Neural progenitor cell (in vitro differentiated cells): Measurements from ENCODE around the gene OCA2.

ENCODE experiments used
- EZH2 ChIP-seq: fragments of 200-600 bp; sonication (generic); IDR thresholded peaks from 2 replicates; pipeline ENCODE4 v1.6.1; 2017; ENCODE audit warnings: antibody characterized with exemption, mild to moderate bottlenecking, moderate library complexity
- TF ChIP-seq, protein P1 (sequence below): fragments of 200-600 bp; sonication (generic); IDR thresholded peaks from 2 replicates; pipeline ENCODE4 v1.5.1; 2017; ENCODE audit warnings: antibody characterized with exemption, mild to moderate bottlenecking

DNA sequence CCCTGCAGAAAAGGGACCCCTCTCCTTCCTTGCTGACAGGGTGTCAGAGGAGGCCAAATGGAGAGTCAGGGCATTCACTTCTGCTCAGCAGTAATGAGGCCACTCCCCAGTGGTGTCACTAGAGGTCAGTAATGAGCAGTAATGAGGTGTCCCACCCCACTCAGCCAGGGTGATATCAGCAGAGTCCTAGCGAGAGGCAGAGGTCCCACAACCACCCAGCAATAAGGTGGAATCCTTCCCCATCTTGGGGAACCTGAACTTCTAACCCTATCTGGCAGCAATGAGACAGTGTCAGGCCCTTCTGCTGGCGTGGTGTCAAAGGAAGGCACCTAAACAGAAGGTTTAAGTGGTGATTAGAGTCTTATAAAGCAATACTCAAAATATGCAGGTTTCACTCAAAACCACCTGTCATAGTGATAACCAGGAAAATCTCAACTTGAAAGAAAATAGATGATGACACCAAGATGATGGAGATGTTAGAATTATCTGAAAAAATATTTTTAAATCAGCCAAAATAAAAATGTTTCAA is 12.9 kb downstream of the OCA2 start:
- TF ChIP-seq, protein P1, sequence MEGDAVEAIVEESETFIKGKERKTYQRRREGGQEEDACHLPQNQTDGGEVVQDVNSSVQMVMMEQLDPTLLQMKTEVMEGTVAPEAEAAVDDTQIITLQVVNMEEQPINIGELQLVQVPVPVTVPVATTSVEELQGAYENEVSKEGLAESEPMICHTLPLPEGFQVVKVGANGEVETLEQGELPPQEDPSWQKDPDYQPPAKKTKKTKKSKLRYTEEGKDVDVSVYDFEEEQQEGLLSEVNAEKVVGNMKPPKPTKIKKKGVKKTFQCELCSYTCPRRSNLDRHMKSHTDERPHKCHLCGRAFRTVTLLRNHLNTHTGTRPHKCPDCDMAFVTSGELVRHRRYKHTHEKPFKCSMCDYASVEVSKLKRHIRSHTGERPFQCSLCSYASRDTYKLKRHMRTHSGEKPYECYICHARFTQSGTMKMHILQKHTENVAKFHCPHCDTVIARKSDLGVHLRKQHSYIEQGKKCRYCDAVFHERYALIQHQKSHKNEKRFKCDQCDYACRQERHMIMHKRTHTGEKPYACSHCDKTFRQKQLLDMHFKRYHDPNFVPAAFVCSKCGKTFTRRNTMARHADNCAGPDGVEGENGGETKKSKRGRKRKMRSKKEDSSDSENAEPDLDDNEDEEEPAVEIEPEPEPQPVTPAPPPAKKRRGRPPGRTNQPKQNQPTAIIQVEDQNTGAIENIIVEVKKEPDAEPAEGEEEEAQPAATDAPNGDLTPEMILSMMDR: peak; percentile 74
- TF ChIP-seq EZH2: no peak
